NCI-H748 treated with DMSO at 0.1 percent for 48 hours (cell line): ENCODE measurements around the gene FIBCD1.

Source experiments
- DNase-seq: peaks from one replicate; lab custom pipeline; 2025; lab: John Stamatoyannopoulos, UW

FIBCD1 gene

DNA sequence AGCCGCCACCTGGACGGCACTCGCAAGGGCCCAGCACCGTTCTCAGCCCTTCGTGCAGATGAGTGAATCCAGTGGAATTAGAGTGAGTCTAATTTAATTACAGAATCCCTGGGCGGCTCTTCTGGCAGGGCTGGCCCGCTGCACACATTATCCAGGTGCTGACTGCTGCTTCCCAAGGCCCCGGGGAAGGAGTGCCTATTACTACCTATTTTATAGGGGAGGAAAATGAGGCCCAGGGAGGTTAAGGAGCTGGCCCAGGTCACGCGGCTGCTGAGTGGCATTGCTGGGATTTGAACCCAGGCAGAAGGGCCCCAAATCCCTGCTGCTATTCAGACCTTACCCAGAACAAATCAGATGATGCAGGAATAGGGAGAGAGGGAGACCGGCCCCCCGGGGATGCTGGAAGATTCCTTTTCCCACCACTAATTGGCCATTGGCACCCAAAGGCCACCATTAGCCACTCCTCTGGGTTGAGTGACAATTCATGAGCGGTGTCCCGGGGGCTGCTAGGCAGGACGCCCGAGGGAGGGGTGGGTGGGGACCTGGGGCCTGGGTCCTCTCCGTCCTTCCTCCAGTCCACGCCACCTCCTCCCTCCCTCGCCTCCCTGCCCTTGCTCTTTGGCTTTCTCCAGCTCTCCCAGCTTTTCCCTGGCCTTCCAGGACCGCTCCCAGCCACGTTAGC is 32.2 kb downstream of the FIBCD1 start:
- no peak for DNase-seq

DNA sequence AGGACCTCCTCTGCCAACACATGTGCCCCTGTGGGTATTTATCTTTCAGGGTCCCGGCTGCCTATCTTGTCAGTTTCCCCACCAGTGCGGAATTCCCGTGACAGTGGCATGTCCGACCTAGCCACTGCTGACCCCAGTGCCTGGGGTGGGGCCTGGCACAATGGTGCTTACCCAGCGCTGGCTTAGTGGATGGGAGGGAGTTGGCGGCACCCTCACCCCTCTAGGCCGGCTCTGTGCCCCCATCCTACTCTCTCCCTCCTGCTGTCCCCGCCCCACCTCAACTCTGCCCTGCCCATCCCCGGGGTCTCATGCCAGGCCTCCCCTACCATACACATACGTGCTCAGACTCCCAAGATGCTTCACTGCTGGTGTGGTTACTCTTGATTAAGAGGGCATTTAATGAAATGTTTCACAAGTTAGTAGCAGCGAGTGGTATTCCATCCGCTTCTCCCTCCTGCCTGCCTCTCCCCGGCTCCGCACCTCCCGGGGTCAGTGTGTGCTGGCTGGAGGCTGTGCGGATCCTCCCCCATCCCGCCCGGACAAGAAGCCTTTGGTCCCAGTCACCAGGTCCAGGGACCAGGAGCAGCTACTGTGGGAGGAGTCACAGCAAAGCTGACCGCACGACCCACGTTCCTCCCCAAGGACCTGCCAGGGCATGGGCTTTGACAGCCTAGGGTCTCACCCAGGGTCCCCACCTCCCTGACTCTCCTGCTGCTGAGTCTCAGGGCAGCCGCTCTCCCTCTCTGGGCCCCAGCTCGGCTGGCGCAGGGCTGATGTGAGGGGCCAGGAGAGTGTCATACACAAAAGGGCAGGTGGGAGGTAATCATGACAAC is 32.9 kb downstream of the FIBCD1 start:
- DNase-seq: no peak

DNA sequence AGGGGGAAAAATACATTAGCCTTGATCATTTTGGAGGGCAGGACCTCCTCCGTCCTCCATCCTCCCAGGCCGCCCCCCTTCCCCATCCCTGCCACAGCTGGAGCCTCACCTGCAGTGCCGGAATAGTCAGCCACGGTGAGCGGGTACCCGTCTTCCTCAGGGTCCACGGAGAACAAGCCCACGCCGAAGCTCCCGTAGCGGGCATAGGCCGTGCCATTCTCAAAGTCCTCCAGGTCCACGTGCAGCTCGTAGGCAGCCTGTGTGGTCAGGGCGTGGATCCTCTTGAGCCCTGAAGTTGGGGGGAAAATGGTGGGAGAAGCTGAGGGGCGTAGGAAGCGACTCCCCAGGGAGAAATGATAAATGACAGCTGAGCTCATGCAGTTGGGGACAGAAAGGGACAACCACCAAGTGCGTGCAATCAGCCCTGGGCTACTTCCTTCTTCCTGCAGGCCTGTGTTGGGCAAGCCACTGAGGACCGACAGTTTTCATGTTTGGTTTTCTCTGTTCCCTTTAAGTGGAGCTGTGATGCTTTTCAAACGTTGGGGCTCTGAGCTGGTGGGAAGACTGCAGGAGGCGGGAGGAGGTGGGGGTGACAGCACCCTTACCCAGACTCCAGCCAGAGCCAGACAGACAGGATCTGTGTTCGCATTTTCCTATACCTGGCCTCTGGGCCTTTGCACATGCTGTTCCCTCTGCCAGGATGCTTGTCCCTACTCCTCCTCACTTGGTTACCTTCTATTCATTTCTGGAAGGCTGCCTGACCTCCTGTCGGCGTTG is 33.7 kb downstream of the FIBCD1 start:
- no peak for DNase-seq

DNA sequence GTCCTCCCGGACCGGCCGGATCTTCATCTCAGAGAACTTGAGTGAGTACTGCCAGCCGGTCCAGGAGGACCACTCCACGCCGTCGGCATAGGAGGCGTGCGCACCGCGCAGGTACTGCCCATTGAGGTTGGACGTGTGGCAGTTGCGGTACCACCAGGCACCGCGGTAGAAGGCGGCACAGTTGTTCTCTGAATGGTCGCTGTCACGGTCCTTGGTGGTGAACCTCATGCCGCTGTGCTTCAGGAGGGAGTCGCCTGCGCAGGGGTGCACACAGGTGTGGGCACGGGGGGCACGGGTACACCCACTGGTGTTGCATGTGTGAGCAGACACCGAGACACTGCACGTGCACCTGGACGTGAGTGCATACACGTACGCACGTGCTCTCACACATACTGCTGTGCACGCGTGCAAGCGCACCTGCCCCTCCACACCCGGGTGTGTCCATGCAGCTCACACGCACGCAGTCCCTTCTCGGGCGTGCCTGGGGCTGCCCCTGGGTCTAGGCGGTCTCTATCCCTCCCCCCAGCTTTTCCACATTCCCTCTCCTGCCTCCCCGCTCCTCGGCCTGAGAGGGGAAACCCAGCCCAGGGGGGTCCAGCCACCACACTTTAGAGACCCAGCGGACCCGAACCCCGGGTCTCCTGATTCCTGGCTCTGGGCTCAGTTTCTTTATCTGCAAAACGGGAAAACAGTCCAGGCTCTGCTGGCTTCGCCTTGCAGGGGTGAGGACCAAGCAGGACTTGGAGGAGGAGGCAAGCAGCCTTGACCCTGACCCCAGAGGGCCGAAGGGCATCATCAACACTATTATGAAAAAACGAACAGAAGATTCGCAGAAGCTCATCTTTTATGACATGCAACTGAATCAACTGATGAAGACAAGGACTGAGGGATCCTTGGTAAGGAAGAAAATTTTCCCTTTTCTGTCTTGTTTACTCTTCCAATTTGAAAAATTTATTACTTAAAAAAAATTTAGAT is 34.7 kb downstream of the FIBCD1 start:
- DNase-seq: no peak

DNA sequence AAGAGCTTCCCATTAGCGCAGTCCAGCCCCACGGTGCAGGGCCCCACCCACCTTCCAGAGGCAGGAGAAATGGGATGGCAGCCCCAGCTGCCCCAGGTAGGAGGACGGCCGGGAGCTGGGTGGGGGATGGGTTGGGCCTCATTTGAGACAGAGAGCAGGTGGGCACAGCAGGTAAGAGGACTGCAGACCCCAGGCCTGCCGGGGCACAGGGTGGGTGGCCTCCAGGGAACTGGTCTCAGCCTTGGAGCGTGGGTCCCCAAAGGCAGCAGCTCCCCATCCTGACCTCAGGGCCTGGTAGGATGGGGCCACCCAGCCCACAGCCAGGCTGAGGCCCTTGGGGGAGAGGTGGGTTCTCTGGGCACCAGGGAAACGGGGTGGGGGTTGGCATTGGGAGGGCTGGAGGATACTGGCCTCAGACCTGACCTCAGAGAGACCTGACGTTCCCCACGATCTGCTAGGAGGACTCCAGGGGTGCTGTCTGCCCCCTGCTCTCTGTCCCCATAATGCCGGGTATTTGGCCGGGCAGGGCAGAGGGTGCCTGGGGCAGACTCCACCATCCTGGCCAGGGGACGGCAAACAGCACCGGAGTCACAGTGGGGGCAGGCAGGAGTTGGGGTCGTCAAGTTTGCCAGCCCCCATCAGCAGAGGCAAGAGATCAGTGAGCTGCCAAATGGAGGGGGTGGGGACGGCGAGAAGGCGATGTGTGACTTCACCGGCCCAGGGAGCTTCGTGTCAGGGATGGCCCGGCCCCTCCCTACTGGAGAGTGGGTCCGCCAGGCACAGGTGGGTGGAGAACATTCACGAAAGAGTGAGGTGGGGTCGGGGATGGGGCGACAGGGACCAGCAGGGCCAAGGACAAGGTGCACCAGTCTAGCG is 35.6 kb downstream of the FIBCD1 start:
- DNase-seq: no peak

DNA sequence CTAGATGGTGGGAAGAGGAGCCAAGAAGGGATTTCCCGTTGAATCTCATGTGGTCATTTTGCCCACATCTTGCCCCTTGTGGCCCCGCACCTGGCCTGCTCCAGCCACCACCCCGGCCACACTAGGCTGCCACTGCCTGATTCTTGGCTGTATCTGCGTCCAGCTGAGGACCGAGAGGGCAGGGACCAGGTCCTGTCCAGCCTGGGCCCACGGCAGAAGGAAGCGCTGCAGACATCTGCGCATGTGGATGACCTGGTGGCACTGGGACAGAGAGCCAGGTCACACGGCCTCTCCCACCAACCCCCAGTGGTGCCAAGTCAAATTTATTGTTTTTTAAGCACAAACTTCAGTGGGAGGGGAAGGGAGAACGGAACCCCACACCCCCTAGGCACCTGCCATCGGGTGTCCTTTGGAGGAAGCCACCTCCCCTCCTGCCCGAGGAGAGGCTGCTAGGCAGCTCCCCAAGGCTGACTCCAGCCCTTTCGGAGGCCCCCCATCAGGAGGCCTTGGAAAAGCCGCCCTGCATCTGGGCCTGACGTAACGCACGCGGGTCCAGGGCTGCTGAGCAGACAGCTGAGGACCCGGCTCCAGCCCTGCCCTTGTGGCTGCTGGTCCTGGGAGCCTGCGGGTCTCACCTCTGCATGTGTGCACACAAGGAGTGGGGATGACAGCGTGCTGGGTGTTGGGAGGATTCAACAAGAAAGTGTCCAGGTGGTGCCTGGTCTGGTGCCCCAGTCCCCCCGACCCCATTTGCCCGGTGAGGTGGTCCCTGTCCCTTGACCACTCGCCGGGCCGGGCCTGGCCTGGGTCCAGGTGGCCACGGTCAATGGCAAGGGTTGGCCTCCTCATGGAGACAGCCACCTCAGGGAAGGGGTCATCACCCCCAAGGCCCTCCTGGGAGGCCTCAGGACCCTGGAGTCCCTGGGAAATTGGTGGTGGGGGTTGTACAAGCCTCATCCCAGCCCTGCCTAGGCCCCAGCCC is 36.6 kb downstream of the FIBCD1 start:
- no peak for DNase-seq

DNA sequence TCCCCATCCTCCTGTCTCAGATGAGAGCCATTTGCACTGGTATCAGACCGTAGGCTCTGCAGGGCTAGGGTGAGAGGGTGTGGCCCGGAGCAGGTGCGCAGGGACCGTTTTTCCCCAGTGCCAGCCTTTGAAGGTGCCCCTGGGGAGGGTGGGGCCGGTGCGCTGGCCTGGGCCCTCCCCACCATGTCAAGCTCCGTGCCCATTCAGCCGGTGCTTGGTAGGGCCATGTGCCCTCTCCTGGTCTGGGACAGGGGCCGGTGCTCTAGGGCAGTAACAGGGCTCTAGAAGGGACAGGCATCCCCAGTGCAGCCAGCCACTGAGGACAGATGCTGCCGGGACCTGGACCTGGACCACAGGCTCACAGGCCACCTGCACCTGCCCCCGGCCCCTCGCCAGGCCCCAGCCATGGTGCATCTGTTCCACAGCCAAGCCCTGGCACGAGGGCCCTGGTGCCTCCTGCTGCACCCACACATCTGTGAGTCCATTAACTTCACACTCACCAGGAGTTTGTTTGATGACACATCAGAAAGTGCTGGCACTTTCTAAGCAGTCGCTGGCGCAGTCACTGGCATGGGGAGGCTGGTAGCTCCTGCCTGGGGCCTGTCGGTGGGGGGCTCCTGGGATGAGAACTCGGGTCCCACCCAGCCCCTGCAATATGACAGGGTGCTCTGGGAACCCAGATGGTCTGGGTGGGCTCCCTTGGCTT is 37.4 kb downstream of the FIBCD1 start:
- DNase-seq: no peak

DNA sequence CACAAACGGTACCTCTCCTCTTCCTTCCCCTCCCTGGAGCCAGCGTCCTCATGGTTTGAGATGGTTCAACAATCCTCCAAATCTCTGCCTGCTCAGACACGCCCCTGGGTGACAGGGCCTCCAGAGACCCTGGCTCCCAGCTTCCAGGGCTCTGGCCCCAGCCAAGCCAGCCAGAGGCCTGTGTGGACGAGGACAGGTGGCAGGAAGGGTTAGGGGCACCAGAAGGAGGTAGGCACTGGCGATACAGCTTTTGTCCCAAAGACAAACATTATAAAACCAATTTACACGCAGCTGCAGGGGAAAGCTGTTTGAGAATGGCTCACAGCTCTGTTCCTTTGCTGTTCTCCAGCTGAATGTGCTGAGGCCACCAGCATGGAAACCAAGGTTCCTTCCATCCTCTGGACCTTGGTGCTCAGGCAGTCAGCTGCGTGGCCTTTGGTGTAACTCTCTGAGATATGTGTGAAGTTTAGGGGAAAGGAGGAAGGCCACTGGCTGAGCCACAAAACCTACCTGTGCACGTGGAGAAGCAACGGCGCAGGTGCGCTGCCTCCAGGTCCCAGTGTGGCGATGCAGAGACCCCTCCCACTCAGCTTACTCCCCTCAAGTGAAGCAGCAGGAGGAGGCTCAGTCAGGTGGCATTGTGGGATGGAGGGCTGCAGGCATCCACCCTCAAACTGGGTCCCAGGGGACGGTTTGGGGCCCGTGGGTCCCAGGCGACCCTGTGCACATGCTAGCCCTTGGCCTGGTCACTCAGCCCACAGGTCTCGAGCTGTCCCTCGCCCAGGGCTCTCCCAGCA is 38.1 kb downstream of the FIBCD1 start:
- no peak for DNase-seq

DNA sequence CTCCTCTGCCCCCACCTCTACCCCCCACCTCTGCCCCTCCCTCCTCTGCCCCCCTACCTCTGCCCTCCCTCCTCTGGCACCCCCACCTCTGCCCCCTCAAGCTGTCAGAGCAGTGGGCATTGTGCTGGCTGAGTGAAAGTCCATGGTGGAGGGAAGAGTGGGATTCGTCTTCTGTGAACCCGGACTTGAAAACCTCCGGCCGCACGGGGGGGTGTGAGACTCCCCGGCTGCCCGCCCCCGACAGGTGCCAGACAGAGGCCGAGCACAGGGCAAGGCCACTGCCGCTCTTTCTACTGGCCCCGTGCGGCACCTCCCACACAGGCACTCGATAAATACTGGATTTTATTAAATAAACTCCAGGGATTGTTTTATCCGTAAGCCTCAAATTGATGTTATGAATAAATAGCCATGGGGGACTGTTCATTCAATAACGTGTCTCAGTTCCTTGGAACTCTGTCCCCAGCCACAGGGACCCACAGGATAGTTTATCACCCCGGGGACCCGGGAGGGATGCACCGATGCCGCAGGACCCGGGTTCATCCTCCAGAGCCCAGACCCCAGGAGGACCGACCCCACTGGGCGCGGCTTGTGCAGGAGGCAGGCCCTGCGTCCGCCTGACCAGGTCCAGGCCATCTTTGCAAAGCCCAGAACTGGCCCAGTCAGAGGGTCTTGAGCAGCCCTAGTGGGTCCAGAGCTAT is 39.8 kb downstream of the FIBCD1 start:
- no peak for DNase-seq

DNA sequence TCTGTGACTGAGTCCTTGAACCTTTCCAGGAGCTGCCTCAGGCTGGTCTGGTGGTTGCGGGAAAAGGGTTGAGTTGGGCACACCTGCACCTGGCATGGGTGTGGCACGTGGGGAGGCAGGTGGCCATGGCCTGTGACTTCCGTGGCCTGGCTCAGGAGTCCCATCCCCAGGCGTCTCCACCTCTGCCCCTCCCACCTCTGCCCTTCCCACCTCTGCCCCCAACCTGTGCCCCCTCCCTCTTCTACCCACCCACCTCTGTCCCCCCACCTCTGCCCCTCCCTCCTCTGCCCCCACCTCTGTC is 40.5 kb downstream of the FIBCD1 start:
- no peak for DNase-seq

DNA sequence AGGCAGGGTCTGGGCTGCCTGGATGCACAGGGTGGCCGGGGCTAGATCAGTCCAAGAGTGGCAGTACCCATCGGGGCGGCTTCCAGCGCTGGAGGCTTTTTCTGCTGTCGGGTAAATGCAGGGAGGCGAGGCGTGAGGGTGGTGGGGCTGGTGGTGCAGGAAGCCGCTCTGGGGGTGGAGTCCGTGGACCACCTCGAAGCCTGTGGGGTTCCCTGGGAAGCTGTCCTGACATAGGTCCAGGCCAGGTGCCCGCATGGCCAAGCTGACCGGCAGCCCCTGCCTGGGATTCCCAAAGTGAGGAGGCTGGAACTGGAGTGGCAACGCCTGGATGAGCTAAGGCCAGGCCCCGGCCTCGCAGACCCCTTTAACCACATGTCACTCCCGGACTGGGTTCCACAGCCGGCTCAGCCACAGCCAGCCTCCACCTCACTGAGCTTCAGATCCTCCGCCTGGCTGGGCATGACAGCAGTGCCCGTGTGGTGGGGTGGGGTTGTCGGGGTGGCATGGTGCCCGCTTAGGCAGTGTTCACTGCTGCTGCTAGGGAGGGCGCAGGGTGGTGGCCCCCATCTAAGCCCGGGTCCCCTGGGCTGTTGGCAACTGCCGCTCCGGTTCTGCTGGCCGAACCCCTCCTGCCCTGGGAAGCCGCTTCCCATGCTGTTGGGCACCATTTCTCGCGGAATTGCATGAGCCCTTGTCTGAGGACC is 41.0 kb downstream of the FIBCD1 start:
- DNase-seq: no peak

DNA sequence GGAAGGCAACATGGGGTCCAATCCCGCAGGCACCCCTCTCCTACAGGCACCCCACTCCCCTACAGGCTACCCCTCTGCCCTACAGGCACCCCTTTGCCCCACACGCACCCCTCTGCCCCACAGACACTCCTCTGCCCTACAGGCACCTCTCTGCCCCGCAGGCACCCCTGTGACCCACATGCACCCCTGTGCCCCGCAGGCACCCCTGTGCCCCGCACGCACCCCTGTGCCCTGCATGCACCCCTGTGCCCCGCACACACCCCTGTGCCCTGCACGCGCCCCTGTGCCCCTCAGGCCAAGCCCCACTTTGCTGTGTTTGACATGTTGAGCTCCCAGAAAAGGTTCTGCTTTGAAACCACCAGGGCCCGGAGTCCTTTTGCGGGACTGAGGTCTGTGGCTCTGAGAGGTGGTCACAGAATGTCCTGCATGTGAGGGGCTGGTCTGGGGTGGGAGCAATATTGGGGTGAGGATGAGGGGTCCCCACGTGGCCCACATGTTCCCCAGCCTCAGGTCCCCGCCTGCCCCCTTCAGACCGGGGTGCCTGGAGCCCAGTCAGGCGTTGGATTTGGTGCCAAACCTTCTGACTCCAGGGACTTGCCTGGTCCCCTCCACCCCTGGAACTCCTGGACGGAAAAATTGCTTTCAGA is 41.8 kb downstream of the FIBCD1 start:
- DNase-seq: no peak

DNA sequence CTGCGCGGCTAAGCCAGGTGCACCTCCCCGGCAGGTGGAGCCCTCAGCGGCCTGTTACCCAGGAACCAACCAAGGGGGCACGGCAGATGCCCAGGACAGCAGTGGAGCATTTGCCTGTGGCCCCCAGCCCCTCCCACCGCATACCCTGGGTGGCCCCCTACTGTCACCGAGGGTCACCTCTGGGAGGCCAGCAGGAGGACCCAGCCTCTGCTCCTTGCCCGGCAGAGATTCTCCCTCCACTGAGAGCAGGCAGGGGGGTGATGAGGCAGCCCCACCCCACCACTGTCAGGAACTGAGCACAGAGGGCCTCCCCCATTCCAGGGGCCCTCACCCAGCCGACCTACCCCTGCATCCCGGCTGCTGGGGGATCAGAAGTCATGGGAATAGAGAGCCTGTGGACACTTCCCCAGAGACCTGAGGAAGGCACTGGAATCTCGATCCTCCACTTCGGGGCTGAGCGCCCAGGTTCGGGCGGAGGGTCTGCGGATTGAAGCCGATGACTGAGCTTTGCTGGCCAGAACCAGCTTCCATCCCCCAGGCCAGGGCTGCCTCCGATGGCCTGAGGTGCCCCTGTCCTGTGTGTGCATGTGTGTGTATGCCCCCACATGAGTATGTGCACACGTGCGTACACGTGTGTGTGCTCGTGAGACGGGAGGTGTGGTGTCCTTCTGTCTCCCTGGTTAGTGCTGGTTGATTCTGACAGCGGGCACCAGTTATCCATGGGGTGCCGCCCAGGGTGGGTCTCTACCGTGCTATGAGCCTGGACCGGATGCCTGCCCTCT is 42.6 kb downstream of the FIBCD1 start, which contains the start of gene QRFP:
Gene QRFP, minus strand, starts transcription at position 580 of the 782 bp plus-strand sequence. CDS start 2,974 bp downstream, outside the sequence.
- DNase-seq: no peak

DNA sequence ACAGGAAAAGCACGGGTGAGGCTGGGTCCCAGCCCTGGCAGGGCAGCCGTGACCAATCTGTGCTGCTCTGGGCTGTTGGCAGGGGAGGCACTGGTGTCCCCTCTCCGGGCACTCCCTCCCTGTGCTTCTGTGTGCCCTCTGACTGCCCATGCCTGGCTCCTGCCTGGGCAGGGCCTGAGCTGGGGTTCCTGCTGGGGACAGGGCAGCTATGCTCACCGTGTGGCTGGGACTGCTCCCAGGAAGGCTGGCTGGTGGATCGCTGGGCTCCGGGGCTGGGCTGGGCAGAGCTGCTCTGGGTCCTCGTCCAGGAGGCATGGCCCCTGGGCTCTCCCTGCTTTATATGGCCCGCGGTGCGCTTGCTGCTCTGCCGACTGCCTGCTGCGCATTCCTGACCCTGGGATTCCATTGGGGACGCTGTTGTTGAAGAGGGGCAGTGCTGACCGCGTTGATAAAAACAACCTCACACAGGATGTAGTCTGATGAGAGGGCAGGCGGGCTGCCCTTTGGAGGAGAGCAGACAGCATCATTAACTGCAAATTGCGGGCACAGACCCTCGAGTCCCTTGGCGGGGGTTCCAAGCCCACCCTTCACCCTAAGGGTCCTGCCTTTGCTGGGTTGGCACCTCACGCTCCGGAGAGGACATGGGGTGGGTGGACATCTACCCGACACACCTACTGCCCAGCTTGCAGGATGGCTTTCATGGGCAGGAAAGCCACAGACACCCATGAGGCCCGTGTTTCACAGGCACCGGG is 43.4 kb downstream of the FIBCD1 start:
- no peak for DNase-seq

DNA sequence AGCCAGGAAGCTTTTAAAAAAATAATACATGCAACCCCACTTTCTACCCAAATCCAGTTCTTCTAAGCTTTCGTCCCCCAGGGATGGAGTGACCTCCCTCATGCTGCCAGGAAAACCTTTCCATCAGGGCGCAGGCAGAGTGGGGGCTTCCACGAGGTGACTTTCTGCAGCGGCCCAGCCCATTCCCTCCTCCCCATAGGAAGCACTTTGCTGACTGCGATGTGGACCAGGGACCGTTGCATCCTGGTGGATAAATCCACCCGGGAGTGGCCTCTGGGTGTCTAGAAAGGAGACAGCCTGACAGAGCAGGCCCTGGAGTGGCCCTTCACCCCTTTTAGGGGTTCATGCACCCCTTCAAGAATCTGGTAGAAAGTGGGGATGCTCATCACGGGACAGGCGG is 44.0 kb downstream of the FIBCD1 start:
- no peak for DNase-seq
